GM18909 (cell line): ENCODE results near the gene STAT2.
"Not testable (repeated sequence)": the region's sequence is repeated elsewhere in the genome, so short reads cannot be mapped to it uniquely, and the experiment has no call there.

Experiments
- ATAC-seq: cut with Tn5 transposase; IDR thresholded peaks from one replicate; pipeline ENCODE4 v1.9.1; 2021; ENCODE audit warnings: mild to moderate bottlenecking; ENCODE audit not compliant: unreplicated experiment, poor library complexity

The STAT2 gene

GRCh38 chr12:56332512-56333196, 27.3 kb downstream of the STAT2 start:
- ATAC-seq: no peak

GRCh38 chr12:56330936-56331490, 28.9 kb downstream of the STAT2 start:
- ATAC-seq: no peak

DNA sequence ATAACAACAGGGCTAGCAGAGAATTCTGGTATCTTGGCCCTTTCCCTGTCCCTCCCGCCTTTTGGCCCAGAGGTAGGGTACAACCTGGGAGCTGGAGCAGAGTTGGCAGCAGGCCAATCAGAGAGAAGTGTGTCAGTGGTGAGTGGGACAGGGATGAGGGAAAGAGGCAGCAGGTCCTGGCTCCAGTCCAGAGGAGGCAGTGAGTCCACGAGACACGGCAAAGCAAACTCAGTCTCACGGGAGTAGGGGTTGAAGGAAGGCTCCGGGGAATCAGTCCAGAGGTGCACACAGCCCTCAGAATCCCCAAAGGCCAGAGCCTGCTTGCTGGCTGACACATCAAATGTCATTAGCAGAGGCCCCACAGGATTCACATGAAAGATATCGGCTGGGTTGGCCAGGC, 33.4 kb downstream of the STAT2 start:
- ATAC-seq: no peak

- no peak for ATAC-seq
Measured at GRCh38 chr12:56326126-56326525, 33.8 kb downstream of the STAT2 start.

GRCh38 chr12:56324206-56324605, 35.7 kb downstream of the STAT2 start:
- ATAC-seq: no peak

DNA sequence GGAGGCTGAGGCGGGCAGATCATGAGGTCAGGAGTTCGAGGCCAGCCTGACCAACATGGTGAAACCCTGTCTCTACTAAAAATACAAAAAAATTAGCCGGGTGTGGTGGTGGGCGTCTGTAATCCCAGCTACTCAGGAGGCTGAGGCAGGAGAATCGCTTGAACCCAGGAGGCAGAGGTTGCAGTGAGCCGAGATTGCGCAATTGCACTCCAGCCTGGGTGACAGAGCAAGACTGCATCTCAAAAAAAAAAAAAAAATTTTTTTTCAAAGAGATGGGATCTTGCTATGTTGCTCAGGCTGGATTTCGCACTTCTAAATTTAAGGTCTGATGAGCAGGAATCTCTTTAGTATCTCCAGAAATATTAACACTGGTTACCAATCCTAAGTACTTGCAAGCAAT, 38.3 kb downstream of the STAT2 start:
- ATAC-seq: not testable (repeated sequence)

- no peak for ATAC-seq
Measured at GRCh38 chr12:56321027-56321426, 38.9 kb downstream of the STAT2 start.

DNA sequence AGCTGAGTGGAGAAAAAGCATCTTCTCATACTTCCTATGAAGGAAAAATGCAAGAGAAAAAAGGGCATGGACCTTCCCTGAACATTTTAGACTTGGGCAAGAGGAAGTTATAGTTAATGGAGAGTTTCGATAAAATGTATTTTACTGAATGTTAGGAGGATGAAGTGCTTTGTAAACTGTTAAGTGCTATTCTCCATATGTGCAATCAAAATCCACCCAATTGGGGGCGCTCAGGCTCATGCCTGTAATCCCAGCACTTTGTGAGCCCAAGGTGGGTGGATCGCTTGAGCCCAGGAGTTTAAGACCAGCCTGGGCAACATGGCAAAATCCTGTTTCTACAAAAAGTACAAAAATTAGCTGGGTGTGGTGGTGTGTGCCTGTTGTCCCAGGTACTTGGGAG, 42.2 kb downstream of the STAT2 start:
- ATAC-seq: no peak

DNA sequence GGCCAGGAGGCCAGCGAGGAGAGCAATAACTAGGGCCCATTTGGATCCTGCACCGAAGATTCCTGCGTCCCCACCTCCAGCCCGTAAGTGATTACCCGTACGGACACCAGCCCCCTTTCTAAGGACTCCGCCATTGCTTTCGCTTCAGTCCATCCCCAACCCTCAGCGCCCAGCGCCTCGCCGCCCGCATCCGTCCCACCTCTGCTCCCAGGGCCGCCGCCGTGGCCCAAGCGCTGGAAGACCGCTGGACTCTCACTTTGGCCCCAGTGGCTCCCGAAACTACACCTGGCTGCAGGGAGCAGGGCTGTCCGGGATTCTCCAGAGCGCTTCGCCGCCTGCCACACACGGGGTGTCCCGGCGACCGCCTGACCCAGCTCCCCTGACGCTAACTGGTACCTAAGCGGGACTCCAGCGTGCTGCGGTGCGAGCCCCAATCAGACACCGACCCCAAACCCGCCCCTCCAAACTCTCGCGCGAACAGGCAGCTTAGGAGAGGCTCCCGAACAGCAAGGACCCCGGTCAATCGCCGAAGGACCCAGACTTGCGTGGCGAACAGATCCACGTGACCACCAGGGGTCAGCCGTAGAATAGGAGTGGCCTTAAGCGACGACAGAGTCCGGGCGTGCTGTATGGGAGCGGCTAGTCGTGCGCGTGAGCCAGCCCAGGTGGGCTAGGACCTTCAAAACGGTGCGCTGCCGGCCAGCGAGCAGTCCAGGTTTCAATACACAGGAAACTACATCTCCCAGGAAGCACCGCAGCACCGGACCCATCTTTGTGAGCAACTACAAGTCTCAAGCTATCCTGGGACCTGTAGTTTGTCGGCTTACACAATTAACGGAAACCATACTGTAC, 44.1 kb downstream of the STAT2 start, which contains the start of gene CNPY2:
Gene CNPY2 (minus strand): TSS at position 367 of the 852 bp plus-strand sequence. CDS start 771 bp downstream, outside the sequence.
- ATAC-seq: peak; percentile 94

GRCh38 chr12:56315249-56315621, 44.7 kb downstream of the STAT2 start:
- no peak for ATAC-seq

DNA sequence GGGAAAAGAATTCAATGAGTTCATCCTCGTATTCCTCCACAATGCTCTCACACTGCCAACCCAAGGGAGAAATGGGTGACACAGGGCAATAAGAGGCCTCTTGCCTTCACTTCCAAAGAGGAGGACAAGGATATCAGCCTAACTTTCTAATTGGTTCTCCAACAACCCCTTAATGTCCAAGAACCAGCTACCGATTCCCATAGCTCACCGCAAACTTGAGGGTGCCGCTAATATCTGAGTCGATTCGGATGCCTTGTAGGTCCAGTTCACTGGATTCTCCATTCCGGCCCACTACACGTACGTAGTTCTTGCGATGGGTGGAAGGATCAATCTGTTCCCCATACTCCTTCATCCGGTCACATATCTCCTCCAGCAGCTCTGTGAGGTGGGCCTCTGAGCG, 48.9 kb downstream of the STAT2 start:
- no peak for ATAC-seq

DNA sequence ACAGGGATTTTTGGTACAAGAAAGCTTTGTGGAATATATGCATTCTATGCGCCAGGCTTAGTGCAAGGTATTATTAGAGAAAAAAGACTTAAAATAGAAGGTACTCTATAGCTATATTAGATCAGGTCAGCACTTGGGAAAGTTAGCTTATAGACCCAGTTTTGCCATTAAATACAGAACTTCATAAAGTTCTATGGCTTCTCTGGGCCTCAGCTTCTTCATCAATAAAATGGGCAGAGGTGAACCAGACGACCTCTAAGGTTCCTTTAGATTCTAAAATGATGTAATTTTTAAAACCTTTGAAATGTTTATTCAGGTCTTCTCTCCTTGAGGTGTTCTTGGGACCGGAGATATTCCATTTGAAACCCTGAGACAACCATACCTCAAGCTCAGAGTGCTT, 51.2 kb downstream of the STAT2 start:
- ATAC-seq: no peak

GRCh38 chr12:56307221-56307965, 52.5 kb downstream of the STAT2 start:
- ATAC-seq: no peak

DNA sequence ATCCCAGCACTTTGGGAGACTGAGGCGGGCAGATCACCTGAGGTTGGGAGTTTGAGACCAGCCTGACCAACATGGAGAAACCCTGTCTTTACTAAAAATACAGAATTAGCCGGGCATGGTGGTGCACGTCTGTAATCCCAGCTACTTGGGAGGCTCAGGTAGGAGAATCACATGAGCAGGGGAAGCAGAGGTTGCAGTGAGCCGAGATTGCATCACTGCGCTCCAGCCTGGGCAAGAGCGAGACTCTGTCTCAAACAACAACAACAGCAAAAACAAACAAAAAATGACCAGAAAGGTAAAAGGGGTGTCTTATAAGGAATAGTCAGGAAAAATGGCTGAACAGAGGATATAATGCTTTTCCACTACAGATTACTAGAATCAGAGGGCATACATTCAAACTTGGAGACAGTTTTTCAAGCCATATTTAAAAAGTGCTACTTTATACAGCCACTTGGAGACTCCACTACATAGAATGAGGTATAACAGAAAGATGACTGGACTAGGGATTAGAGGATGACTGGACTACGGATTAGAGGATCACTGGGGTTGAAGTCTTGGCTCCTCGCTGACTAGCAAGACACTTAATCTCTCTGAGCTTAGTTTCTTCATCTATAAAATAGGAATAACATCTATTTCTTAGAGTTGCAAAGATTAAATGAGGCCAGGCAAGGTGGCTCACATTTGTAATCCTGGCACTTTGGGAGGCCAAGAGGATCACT, 54.9 kb downstream of the STAT2 start:
- no peak for ATAC-seq

DNA sequence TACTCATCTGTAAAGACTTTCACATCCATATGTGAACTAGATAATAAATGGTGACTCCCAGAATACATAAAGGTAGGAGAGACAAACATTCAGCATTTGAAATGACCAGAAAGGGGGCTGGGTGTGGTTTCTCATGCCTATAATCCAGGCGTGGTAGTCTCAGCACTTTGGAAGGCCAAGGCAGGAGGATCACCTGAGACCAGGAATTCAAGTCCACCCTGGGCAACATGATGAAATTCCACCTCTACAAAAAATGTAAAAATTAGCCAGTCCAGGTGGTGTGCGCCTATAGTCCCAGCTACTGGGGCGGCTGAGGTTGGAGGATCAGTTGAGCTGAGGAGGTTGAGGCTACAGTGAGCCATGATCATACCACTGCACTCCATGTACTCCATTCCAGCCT, 55.6 kb downstream of the STAT2 start:
- ATAC-seq: no peak

- ATAC-seq: no peak
Measured at GRCh38 chr12:56300644-56301464, 59.1 kb downstream of the STAT2 start.

- peak; percentile 89 for ATAC-seq
Measured at GRCh38 chr12:56299853-56300643, 59.9 kb downstream of the STAT2 start, which contains the start of gene CS. Gene CS, minus strand, starts transcription at chr12:56300330. Its CDS starts 129 bp downstream, at chr12:56300201.

DNA sequence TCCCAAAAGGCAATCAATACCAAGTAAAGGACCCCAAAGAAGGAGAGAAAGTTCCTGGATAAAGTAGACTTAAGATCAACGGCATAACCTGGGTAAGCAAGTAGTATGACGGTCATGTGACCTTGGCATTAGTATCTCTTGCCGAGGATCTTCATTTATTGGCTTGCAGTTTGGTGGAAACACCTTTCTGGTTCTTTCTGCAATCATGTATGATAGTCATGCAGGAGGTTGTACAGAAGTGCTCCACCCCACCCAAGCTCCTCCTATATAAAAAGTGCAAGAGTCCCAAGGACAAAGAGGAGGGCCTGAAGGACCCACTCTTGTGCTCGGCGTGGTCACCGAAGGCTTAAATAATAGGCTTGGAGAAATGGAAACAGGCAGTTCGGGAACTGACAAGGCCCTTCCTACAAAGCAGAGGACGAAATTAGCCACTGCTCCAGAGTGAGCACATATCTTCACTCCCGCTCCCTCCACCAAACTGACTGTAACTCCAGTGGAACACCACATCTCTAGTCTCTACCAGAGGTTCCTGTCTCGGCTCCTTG, 60.5 kb downstream of the STAT2 start:
- ATAC-seq: no peak
